GM23248 (cell line): Measurements from ENCODE around the gene STK16.

Experiments used
- EZH2 ChIP-seq: fragments of 200-600 bp; sonication (generic); IDR thresholded peaks from 2 replicates; pipeline ENCODE4 v1.6.1; 2018; ENCODE audit warnings: antibody characterized with exemption, mild to moderate bottlenecking; ENCODE audit not compliant: insufficient read depth, poor library complexity, severe bottlenecking
- EZH2phosphoT487 ChIP-seq: fragments of 200-600 bp; sonication (generic); IDR thresholded peaks from 2 replicates; pipeline ENCODE4 v1.6.1; 2018; ENCODE audit warnings: antibody characterized with exemption, moderate library complexity, mild to moderate bottlenecking, low read depth; ENCODE audit not compliant: insufficient read depth

DNA sequence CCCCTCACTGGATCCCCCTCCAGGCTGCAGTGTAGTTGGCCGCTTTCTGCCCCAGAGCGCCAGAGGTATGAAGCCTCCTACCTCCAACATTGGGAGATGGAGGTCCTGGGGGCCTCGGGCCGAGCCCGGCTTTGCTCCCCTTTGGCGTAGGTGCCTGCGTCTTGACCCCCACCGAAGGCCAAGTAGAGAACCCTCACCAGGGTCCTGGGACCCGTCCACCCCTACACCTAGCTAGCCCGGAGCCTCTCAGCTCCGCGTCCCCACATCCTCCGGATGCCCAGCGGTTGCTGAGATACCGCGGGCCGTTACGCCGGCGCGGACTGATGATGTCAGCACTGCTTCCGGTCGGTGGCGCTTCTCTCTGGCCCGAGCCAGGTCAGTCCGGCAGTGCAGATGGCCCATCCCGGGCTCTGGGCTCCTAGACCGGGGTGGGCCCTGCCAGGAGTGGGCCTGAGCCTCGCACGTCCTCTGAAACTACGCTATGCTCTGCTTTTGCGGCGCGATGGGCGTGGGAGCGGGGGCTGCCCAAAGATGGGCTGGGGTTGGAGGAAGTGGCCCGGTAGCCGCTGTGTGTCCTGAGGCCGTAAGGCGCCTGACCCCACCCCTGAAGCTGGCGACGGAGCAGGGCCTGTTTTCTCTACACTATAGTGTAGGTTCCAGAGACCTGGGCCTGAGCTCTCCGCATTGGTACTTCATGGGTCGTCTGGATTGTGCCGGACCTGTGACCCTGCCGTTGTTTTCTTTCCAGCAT lies at the start of gene STK16, which contains the start of gene GLB1L:
- TF ChIP-seq EZH2phosphoT487 (no peak), EZH2 (no peak)
